ENCODE measurements around the gene HMGXB4. TPM values are rescaled to one million over a fixed set of nuclear protein-coding genes. Genes with fewer than 3 reads are reported as not detected.

HMGXB4 gene
- total and polyA plus RNA-seq, 9 of the 15 experiments (the other 6 are each of a cell fraction or from before 2014, with no cell fraction given): 9.9 to 31.4 (median 24.8) TPM

DNA sequence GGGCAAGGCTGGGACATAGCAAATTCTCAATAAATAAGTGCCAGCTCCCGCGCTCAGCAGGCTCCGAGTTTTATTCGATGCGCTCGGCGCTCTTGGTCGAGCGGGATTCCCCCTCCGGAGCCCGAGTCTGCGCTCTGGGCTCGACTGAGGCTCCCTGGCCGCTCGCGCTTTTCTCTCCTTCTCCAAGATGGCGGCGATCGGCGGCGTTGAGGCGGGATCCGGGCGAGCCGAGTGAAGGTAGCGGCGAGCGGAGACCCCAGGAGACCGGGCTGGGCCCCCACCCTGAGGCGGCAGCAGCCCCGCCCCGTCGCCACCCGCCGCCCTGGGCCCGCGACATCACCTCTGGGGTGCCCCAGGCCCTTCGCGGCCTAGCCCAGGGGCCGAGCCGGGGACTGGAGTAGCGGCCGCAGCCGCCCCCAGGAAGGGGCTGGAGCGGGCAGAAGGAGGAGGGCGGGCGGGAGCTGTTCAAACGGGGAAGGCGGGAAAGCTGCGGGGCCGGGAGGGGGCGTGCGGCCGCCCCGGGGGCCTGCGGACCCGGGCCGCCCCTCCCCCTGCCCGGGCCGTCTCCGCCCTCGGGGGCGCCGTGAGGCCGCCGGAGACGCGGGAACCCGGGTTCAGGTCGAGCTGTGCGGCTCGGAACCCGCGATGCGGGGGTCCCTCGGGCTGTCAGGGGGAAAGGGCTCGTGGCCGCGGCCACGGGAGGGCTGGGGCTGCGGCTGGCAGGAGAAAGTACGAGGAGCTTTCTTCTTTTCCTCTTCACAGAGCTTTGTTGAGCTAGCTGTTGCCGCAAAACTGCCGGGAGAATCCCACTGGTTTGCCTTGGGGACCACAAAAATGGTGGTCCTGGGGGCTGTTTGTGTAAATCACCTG, at the start of gene HMGXB4 (continued):
- TF ChIP-seq TOE1 (IDR thresholded peaks at IDR 0.05; ENCODE audit: borderline replicate concordance): 0 out of 2 replicates have a peak, but pooled peaks have one; percentile 27
- TF ChIP-seq TOE1 (CRISPR knock-in tag; IDR thresholded peaks at IDR 0.05; ENCODE audit: borderline replicate concordance, low read depth): no peak
- peak; percentile 58; the same call in 1 of the 2 replicates for TF ChIP-seq JUND (IDR thresholded peaks at IDR 0.05; ENCODE audit: borderline replicate concordance, low read depth, low read length)
- no peak for TF ChIP-seq JUND (tag; IDR thresholded peaks at IDR 0.05; ENCODE audit: borderline replicate concordance, low read depth, low read length)
- TF ChIP-seq SIN3A (IDR thresholded peaks at IDR 0.05; ENCODE audit: borderline replicate concordance in 2 of 2, control insufficient read depth in 1 of 2, low read depth in 2 of 2, low read length in 2 of 2): peak; percentile 74 to 79; a peak in 2 of 4 replicates
- TF ChIP-seq CCNT2 (IDR thresholded peaks at IDR 0.05; ENCODE audit: borderline replicate concordance, extremely low read depth, insufficient read length, low read depth, low read length): peak; percentile 35
- TF ChIP-seq VEZF1 (CRISPR knock-in tag; IDR thresholded peaks at IDR 0.05): peak; percentile 86
- TF ChIP-seq MGA (IDR thresholded peaks at IDR 0.05): no peak
- peak; percentile 74; the same call in 1 of the 2 replicates for TF ChIP-seq GTF2A2 (tag; IDR thresholded peaks at IDR 0.05)
- TF ChIP-seq FOSL1 (tag; conservative IDR thresholded peaks at IDR 0.05): 0 out of 2 replicates have a peak, but pooled peaks have one; percentile 31
- no peak for TF ChIP-seq ZZZ3 (IDR thresholded peaks at IDR 0.05)
- TF ChIP-seq ATF1 (CRISPR knock-in tag; IDR thresholded peaks at IDR 0.05): no peak
- TF ChIP-seq ATF1 (tag; IDR thresholded peaks at IDR 0.05): peak; percentile 38; the same call in 1 of the 2 replicates
